ENCODE measurements around the gene NLK.

GRCh38 chr17:27993723-27994310 lies 48.7 kb upstream of the NLK start:
- TF ChIP-seq YY1 (IDR thresholded peaks at IDR 0.05; ENCODE audit: extremely low read depth, insufficient replicate concordance, low read depth, low read length) (no peak), POLR2A (IDR thresholded peaks at IDR 0.05; ENCODE audit: borderline replicate concordance, extremely low read depth, insufficient read depth, insufficient read length) (no peak), CTCF (IDR thresholded peaks at IDR 0.05 in 2 of 3, conservative IDR thresholded peaks at IDR 0.05 in 1 of 3; ENCODE audit: borderline replicate concordance in 1 of 3, insufficient read depth in 1 of 3, low read depth in 2 of 3, low read length in 2 of 3) (no peak), EZH2phosphoT487 (IDR thresholded peaks at IDR 0.05; ENCODE audit: borderline replicate concordance) (no peak), EZH2 (IDR thresholded peaks at IDR 0.05) (no peak), RAD21 (IDR thresholded peaks at IDR 0.05; ENCODE audit: low read depth) (no peak), MAX (IDR thresholded peaks at IDR 0.05) (no peak), POLR2AphosphoS5 (IDR thresholded peaks at IDR 0.05; ENCODE audit: low read depth, low read length) (no peak), REST (IDR thresholded peaks at IDR 0.05; ENCODE audit: low read depth) (no peak), ELF1 (IDR thresholded peaks at IDR 0.05; ENCODE audit: borderline replicate concordance, low read depth) (no peak), SP1 (IDR thresholded peaks at IDR 0.05; ENCODE audit: low read depth) (no peak)

All from HCT116 (cell line).